ENCODE results near the gene PRKCE. TPM values are rescaled to one million over a fixed set of nuclear protein-coding genes. Genes with fewer than 3 reads are reported as not detected.

Gene PRKCE
- total RNA-seq, 1 experiment from 2014 or later, result 17.7 TPM

GRCh38 chr2:46072101-46072820 lies 420.8 kb downstream of the PRKCE start:
- H3K4me3 Mint-ChIP-seq (ENCODE audit: low read depth, unreplicated experiment), result no peak overlapping the region
- H3K9me3 Mint-ChIP-seq (ENCODE audit: low read depth, unreplicated experiment), result no peaks in the 10 kb centered on the region
- BruUV-seq (replicated peaks), result no TSS peak
- DNase-seq, result no peak
- CTCF ChIA-PET, result interaction anchor here (1.2 kb wide), 1 partner anchor 9 kb away, joined by 3 read pairs; no protein-coding TSS in a partner anchor
- TF ChIP-seq CTCF (IDR thresholded peaks at IDR 0.05; ENCODE audit: unreplicated experiment), result no peak
- peaks cover 44% of the 10 kb centered on the region for H3K4me1 Mint-ChIP-seq (ENCODE audit: low read depth, unreplicated experiment)
- intact Hi-C loops (cut with micrococcal nuclease; ENCODE audit: unreplicated experiment), result loop anchor here (5.0 kb wide), 1 partner anchor 155 kb away; no protein-coding TSS in a partner anchor
- H3K36me3 Mint-ChIP-seq (ENCODE audit: insufficient read depth, unreplicated experiment), result peaks cover 7% of the 10 kb centered on the region
- H3K27me3 Mint-ChIP-seq (ENCODE audit: unreplicated experiment), result no peaks in the 10 kb centered on the region
- peak overlapping the region; percentile 84 for H3K27ac Mint-ChIP-seq (ENCODE audit: unreplicated experiment)

- Mint-ChIP-seq H3K27me3 (ENCODE audit: unreplicated experiment) (no peaks in the 10 kb centered on the region), H3K9me3 (ENCODE audit: low read depth, unreplicated experiment) (no peaks in the 10 kb centered on the region), H3K4me3 (ENCODE audit: low read depth, unreplicated experiment) (peak overlapping the region; percentile 54), H3K27ac (ENCODE audit: unreplicated experiment) (peak overlapping the region; percentile 84), H3K36me3 (ENCODE audit: insufficient read depth, unreplicated experiment) (no peaks in the 10 kb centered on the region), H3K4me1 (ENCODE audit: low read depth, unreplicated experiment) (peaks cover 31% of the 10 kb centered on the region)
- DNase-seq, result peak; percentile 53
- CTCF ChIA-PET, result interaction anchor here (0.5 to 1.2 kb wide), 2 partner anchors 11 to 83 kb away, joined by 3 read pairs; no protein-coding TSS in a partner anchor
- no peak for TF ChIP-seq CTCF (IDR thresholded peaks at IDR 0.05; ENCODE audit: unreplicated experiment)
- intact Hi-C loops (cut with micrococcal nuclease; ENCODE audit: unreplicated experiment), result loop anchor here (5.0 kb wide), 1 partner anchor 154 kb away; no protein-coding TSS in a partner anchor
- no TSS peak for BruUV-seq (replicated peaks)
Observed at GRCh38 chr2:46073540-46074046, 422.1 kb downstream of the PRKCE start.

GRCh38 chr2:46074501-46074900 lies 423.0 kb downstream of the PRKCE start:
- no peaks in the 10 kb centered on the region for H3K9me3 Mint-ChIP-seq (ENCODE audit: low read depth, unreplicated experiment)
- no peak for DNase-seq
- no TSS peak for BruUV-seq (replicated peaks)
- intact Hi-C loops (cut with micrococcal nuclease; ENCODE audit: unreplicated experiment), result loop anchor here (5.0 kb wide), 1 partner anchor 153 kb away; no protein-coding TSS in a partner anchor
- H3K36me3 Mint-ChIP-seq (ENCODE audit: insufficient read depth, unreplicated experiment), result no peaks in the 10 kb centered on the region
- H3K4me1 Mint-ChIP-seq (ENCODE audit: low read depth, unreplicated experiment), result peaks cover 28% of the 10 kb centered on the region
- CTCF ChIA-PET, result no interaction called here
- TF ChIP-seq CTCF (IDR thresholded peaks at IDR 0.05; ENCODE audit: unreplicated experiment), result no peak
- no peak overlapping the region for H3K4me3 Mint-ChIP-seq (ENCODE audit: low read depth, unreplicated experiment)
- no peaks in the 10 kb centered on the region for H3K27me3 Mint-ChIP-seq (ENCODE audit: unreplicated experiment)
- peak overlapping the region; percentile 84 for H3K27ac Mint-ChIP-seq (ENCODE audit: unreplicated experiment)

GRCh38 chr2:46075848-46076247 lies 424.4 kb downstream of the PRKCE start:
- Mint-ChIP-seq H3K4me3 (ENCODE audit: low read depth, unreplicated experiment) (no peak overlapping the region), H3K27me3 (ENCODE audit: unreplicated experiment) (no peaks in the 10 kb centered on the region), H3K4me1 (ENCODE audit: low read depth, unreplicated experiment) (peaks cover 28% of the 10 kb centered on the region), H3K27ac (ENCODE audit: unreplicated experiment) (no peak overlapping the region), H3K36me3 (ENCODE audit: insufficient read depth, unreplicated experiment) (no peaks in the 10 kb centered on the region), H3K9me3 (ENCODE audit: low read depth, unreplicated experiment) (no peaks in the 10 kb centered on the region)
- BruUV-seq (replicated peaks), result no TSS peak
- intact Hi-C loops (cut with micrococcal nuclease; ENCODE audit: unreplicated experiment), result no loop called here
- no peak for TF ChIP-seq CTCF (IDR thresholded peaks at IDR 0.05; ENCODE audit: unreplicated experiment)
- DNase-seq, result no peak
- CTCF ChIA-PET, result no interaction called here

All from Calu3 (cell line).